ENCODE data around the gene KCND1. TPM values are rescaled to one million over a fixed set of nuclear protein-coding genes. Genes with fewer than 3 reads are reported as not detected.

The KCND1 gene
- total RNA-seq, 1 donor from 2014 or later, result 0.27 TPM

DNA sequence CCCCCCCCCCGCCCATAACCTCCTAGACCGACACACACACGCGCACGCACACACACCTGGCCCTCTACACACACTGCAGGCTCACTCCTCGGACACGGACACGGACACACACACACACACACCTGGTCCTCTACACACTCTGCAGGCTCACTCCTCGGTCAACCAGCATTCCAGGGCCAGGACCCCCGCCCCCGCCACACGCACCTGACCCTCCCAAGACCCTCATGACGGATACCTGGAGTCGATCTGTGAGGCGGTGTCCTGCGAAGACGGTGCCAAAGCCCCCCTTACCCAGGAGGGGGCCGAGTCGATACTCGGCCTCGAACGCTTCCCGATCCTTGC, 53.4 kb downstream of the KCND1 start:
- intact Hi-C loops (cut with DNase I), result loop anchor here (5.0 to 10.0 kb wide), 2 partner anchors 39 to 273 kb away; partner anchors contain the start of gene OTUD5
- no peak for DNase-seq (ENCODE audit: low spot score)

DNA sequence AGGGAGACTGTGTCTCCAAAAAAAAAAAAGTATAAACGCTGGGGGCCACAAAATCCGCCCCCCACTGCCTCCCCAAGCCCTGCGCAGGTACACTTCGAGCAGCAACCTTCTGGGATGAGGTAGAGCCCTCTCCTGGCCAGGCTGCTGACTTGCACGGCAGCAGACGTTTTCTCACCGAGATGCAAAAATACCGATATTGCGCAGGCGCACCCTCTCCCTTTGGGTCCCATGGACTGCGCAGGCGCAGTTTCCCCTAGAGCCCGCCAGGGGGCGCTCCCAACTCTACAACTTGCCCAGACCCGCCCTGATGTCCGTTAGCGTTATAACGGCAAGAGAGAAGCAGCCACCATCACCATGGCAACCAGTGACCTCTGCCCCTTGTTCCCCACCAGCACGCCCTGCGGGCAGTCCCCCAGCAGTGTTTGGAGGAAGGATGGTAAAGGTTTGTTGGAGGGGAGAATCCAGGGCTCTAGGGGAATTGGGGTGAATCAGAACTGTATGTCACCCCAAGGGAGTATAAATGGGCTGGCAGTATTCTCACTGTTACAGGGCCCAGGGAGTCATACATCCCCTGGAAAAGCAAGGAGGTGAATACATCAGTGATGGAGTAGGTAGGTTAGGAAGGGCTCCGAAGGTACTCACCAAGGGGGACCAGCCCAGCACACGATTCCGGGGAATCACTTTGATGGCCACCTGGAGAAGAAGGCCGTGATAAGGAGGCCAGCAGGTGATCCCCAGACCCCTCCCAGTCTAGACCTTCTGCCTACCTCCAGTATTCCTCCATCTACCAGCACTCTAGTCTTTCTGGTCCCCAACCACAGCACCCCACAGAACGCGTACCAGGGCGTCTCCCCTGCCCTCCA, 54.3 kb downstream of the KCND1 start:
- intact Hi-C loops (cut with DNase I), result loop anchor here (5.0 to 10.0 kb wide), 2 partner anchors 40 to 273 kb away; partner anchors contain the start of gene OTUD5
- DNase-seq (ENCODE audit: low spot score), result peak; percentile 94

DNA sequence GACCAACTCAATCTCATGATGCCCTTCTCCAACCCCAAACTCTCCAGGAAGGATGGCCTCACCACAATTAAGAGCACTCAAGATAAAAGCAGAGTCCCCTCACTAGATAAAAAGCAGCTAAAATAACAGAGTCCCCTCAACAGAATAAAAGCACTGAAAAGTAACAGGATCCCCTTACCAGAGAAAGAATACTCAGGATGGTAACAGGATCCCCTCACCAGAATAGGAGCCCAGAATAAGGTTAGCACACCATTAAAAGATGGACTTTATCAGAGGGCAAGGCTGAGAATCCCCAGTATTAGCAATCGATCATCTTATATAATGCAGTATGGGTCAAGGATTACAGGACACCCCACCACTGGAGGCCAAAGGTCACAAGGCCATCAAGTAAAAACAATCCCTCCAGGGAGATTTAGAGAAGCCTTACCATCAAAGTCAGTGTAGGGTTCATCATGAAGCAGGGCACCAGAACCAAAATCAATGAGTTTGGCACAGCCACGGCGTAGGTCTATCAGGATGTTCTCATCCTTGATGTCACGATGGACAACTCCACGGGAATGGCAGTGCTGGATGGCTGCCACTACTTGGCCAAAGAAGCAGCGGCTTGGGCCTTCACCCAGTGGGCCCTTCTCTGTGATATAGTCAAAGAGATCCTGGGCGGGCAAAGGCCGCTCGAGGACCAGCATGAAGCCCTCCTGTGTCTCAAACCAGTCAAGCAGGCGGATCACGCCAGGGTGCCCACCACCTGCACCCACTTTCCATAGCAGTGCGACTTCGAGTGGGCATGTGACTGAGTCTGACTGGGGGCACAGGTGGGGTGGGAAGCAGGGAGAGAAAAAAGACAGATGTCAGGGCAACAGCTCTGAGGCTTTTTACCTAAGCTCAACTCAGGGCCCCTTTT, 56.8 kb downstream of the KCND1 start:
- intact Hi-C loops (cut with DNase I), result loop anchor here (5.0 to 10.0 kb wide), 3 partner anchors 42 to 270 kb away; partner anchors contain the start of gene OTUD5
- no peak for DNase-seq (ENCODE audit: low spot score)

DNA sequence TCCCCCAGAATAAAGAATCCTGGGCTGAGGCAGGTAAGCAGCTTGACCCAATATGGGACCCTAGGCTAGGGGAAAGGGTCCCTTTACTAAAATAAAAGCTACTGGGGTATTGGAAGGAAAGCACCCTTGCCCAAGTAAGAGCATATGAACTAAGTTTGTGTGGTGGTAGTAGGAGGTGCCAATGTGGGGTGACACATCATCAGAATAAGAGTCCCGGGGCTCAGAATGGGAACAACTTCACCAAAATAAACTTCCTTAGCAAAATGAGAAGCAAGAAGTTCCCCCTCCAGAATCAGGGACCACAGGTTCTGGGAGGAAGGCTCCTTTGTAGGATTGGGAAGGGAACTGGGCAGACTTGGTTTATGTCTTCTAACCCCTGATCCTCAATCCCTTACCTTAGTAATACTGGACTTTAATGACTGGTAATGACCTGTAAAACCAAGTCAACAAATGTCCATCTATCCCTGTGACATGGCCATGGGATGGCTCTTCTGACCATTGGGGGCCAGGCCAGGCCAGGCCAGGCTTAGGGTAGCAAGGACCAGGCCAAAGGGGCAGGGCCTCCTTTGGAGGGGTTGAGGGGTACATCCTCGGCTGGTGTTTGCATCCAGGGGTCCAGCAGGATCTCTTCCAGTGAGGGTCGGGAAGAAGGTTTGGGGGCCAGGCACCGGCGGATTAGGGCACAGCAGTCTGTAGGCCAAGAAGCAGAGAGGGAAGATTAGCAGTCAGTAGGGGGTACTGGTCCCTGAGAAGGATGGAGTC, 57.9 kb downstream of the KCND1 start:
- intact Hi-C loops (cut with DNase I), result loop anchor here (5.0 to 10.0 kb wide), 2 partner anchors 176 to 269 kb away; no protein-coding TSS in a partner anchor
- DNase-seq (ENCODE audit: low spot score), result no peak

DNA sequence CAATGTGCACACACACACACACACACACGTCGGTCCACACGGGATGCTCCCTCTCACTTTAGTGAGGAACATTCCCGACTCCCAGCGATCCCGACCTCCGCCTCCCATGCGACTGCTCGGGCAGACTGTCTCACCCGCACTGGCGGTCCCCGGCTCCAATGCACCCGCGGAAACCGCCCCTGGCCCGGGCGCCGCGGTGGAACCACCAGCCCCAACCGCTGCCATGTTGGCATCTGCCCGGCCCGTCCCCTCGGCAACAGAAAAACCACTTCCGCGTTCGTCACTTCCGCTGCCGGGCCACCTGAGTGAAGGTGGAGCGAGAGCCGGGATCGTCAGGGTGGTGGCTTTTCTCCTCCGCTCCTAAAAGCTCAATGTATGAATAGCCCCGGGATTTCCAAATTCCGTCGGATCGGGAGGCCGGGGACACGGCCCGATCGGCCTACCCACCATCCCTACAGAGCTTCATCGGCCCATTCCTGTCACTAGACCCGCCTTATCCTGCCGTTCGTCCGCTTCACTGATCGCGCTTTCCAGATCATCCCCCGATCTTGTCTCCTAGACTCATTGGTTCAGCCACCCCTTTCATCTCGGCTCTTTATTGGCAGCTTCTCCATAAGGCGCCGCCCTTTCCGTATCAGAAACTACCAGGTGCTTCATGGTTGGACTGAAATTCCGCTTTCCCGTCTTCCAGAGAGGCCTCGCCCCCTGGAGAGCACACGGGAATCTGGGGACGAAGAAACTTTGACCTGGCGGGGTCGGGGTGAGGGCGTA, 60.0 kb downstream of the KCND1 start, which contains the start of gene SLC35A2:
TSS of gene SLC35A2 (minus strand) at position 235 of the 771 bp plus-strand sequence. CDS start at position 225, 10 bp downstream.
- peak; percentile 94 for DNase-seq (ENCODE audit: low spot score)
- intact Hi-C loops (cut with DNase I), result loop anchor here (5.0 to 10.0 kb wide), 2 partner anchors 174 to 267 kb away; no protein-coding TSS in a partner anchor

Other genes starting within 250 kb of the KCND1 start
- gene GLOD5, start 210.1 kb downstream of the KCND1 start, total RNA-seq, result not detected
- not detected for gene GATA1, start 185.3 kb downstream of the KCND1 start, total RNA-seq
- gene HDAC6, start 169.8 kb downstream of the KCND1 start, total RNA-seq, result 33.7 TPM
- gene ERAS, start 145.3 kb downstream of the KCND1 start, total RNA-seq, result not detected
- gene PCSK1N, start 136.2 kb downstream of the KCND1 start, total RNA-seq, result 4.1 TPM
- 49.8 TPM for gene TIMM17B, start 74.1 kb downstream of the KCND1 start, total RNA-seq
- 42.2 TPM for gene PQBP1, start 73.9 kb downstream of the KCND1 start, total RNA-seq
- gene SLC35A2, start 60.2 kb downstream of the KCND1 start, total RNA-seq, result 13.0 TPM
- 2.7 TPM for gene PIM2, start 52.8 kb downstream of the KCND1 start, total RNA-seq
- 29.1 TPM for gene OTUD5, start 14.2 kb downstream of the KCND1 start, total RNA-seq
- 24.9 TPM for gene GRIPAP1, start 30.4 kb upstream of the KCND1 start, total RNA-seq
- gene TFE3, start 71.5 kb upstream of the KCND1 start, total RNA-seq, result 21.9 TPM
- gene CCDC120, start 87.2 kb upstream of the KCND1 start, total RNA-seq, result 1.7 TPM
- gene PRAF2, start 102.2 kb upstream of the KCND1 start, total RNA-seq, result 14.8 TPM
- gene WDR45, start 108.0 kb upstream of the KCND1 start, total RNA-seq, result 68.1 TPM
- gene GPKOW, start 151.9 kb upstream of the KCND1 start, total RNA-seq, result 18.7 TPM
- 3.4 TPM for gene MAGIX, start 190.9 kb upstream of the KCND1 start, total RNA-seq
- 84.9 TPM for gene PLP2, start 200.1 kb upstream of the KCND1 start, total RNA-seq
- gene PRICKLE3, start 214.5 kb upstream of the KCND1 start, total RNA-seq, result 10.3 TPM
- 1.2 TPM for gene SYP, start 228.3 kb upstream of the KCND1 start, total RNA-seq

All from cardiac septum (tissue), 1 donor.